Measurements from ENCODE around the gene U2AF2. TPM values are rescaled to one million over a fixed set of nuclear protein-coding genes. Genes with fewer than 3 reads are reported as not detected.

U2AF2 gene
- total RNA-seq, 3 donors from 2014 or later (not counting 1 experiment from before 2014, with no cell fraction given), result 304 to 322 (median 321) TPM

GRCh38 chr19:55632463-55632834 lies 22.4 kb upstream of the U2AF2 start:
- no peaks in the 10 kb centered on the region for H3K27me3 Mint-ChIP-seq (ENCODE audit: low read depth in 2 of 2)
- Histone ChIP-seq H3K4me3 (ENCODE audit: low read length) (no peak overlapping the region), H3K27me3 (ENCODE audit: control insufficient read depth, insufficient read depth, low read length) (no peaks in the 10 kb centered on the region), H3K4me1 (ENCODE audit: control insufficient read depth, insufficient read depth, low read length) (peaks cover 39% of the 10 kb centered on the region), H3K27ac (ENCODE audit: low read length) (no peak overlapping the region), H3K36me3 (ENCODE audit: control insufficient read depth, insufficient read depth, low read length) (no peaks in the 10 kb centered on the region), H3K9me3 (ENCODE audit: control insufficient read depth, insufficient read depth, low read length) (no peaks in the 10 kb centered on the region)
- H3K4me3 Mint-ChIP-seq, result peak overlapping the region; percentile 11
- H3K36me3 Mint-ChIP-seq, result no peaks in the 10 kb centered on the region
- ATAC-seq, result peak; percentile 62 to 83 (median 63)
- peak; percentile 74 to 97 for DNase-seq
- TF ChIP-seq CTCF (IDR thresholded peaks at IDR 0.05), result peak; percentile 75
- 50% methylated on average over 2 of the region's 3 CpGs for WGBS (ENCODE audit: insufficient coverage)
- peak overlapping the region; percentile 15 to 77 for H3K27ac Mint-ChIP-seq
- intact Hi-C loops (cut with micrococcal nuclease), result loop anchor here (10.0 kb wide), 1 partner anchor 172 kb away; no protein-coding TSS in a partner anchor
- peaks cover 34 to 40% of the 10 kb centered on the region in 2 donors for H3K4me1 Mint-ChIP-seq
- no peaks in the 10 kb centered on the region for H3K9me3 Mint-ChIP-seq

- no peaks in the 10 kb centered on the region for H3K36me3 Mint-ChIP-seq
- 85% methylated on average over 8 of the region's 8 CpGs for WGBS (ENCODE audit: insufficient coverage)
- H3K27ac Mint-ChIP-seq, result peak overlapping the region; percentile 100
- intact Hi-C loops (cut with micrococcal nuclease), result loop anchor here (10.0 kb wide), 1 partner anchor 171 kb away; no protein-coding TSS in a partner anchor
- no peak overlapping the region for H3K4me3 ChIP-seq (ENCODE audit: low read length)
- H3K27ac ChIP-seq (ENCODE audit: low read length), result no peak overlapping the region
- H3K4me1 Mint-ChIP-seq, result peaks cover 41 to 48% of the 10 kb centered on the region in 2 donors
- H3K27me3 Mint-ChIP-seq (ENCODE audit: low read depth in 2 of 2), result no peaks in the 10 kb centered on the region
- ATAC-seq (no peak), DNase-seq (no peak)
- H3K27me3 ChIP-seq (ENCODE audit: control insufficient read depth, insufficient read depth, low read length), result no peaks in the 10 kb centered on the region
- no peaks in the 10 kb centered on the region for H3K9me3 ChIP-seq (ENCODE audit: control insufficient read depth, insufficient read depth, low read length)
- no peaks in the 10 kb centered on the region for H3K9me3 Mint-ChIP-seq
- H3K4me1 ChIP-seq (ENCODE audit: control insufficient read depth, insufficient read depth, low read length), result peaks cover 44% of the 10 kb centered on the region
- H3K36me3 ChIP-seq (ENCODE audit: control insufficient read depth, insufficient read depth, low read length), result no peaks in the 10 kb centered on the region
- no peak for TF ChIP-seq CTCF (IDR thresholded peaks at IDR 0.05)
- no peak overlapping the region for H3K4me3 Mint-ChIP-seq
These were observed 21.0 kb upstream of the U2AF2 start for GRCh38 chr19:55633861-55634260.

GRCh38 chr19:55635334-55635717 lies 19.5 kb upstream of the U2AF2 start:
- WGBS (ENCODE audit: insufficient coverage), result 12% methylated on average over 9 of the region's 9 CpGs
- Mint-ChIP-seq H3K4me1 (peaks cover 45 to 56% of the 10 kb centered on the region in 2 donors), H3K4me3 (peak overlapping the region; percentile 100), H3K36me3 (no peaks in the 10 kb centered on the region), H3K9me3 (no peaks in the 10 kb centered on the region), H3K27me3 (ENCODE audit: low read depth in 2 of 2) (no peaks in the 10 kb centered on the region), H3K27ac (peak overlapping the region; percentile 100)
- Histone ChIP-seq H3K4me3 (ENCODE audit: low read length) (peak overlapping the region; percentile 71), H3K27ac (ENCODE audit: low read length) (peak overlapping the region; percentile 94), H3K27me3 (ENCODE audit: control insufficient read depth, insufficient read depth, low read length) (no peaks in the 10 kb centered on the region), H3K4me1 (ENCODE audit: control insufficient read depth, insufficient read depth, low read length) (peaks cover 59% of the 10 kb centered on the region), H3K36me3 (ENCODE audit: control insufficient read depth, insufficient read depth, low read length) (no peaks in the 10 kb centered on the region), H3K9me3 (ENCODE audit: control insufficient read depth, insufficient read depth, low read length) (no peaks in the 10 kb centered on the region)
- ATAC-seq (peak in 1 of 3 donors; percentile 41), DNase-seq (peak in 1 of 2 donors; percentile 51)
- intact Hi-C loops (cut with micrococcal nuclease), result loop anchor here (1.0 to 10.0 kb wide), 2 partner anchors 19 to 169 kb away; no protein-coding TSS in a partner anchor
- no peak for TF ChIP-seq CTCF (IDR thresholded peaks at IDR 0.05)

All from natural killer cell (primary cell).